Ovary (tissue), 10 donors: ENCODE measurements around the gene KIAA1217. TPM values are rescaled to one million over a fixed set of nuclear protein-coding genes. Genes with fewer than 3 reads are reported as not detected.

Experiments used
- DNase-seq, 5 donors: peaks; one replicate each; pipeline ENCODE4 v3.0.0-alpha.2; 2019 to 2020
- H3K27ac ChIP-seq, 2 donors: fragments of 200-600 bp; one replicate each; pipeline versions ENCODE4 v1.5.1 to v1.8.0; 2019 to 2022
- H3K27me3 ChIP-seq: fragments of 200-600 bp; one replicate; pipeline ENCODE4 v1.8.0; 2022
- H3K36me3 ChIP-seq: fragments of 200-600 bp; sonication (generic); one replicate; pipeline ENCODE4 v1.5.1; 2019
- H3K4me1 ChIP-seq: one replicate; pipeline ENCODE4 v1.8.1; 2013; ENCODE audit warnings: mild to moderate bottlenecking, moderate library complexity; ENCODE audit not compliant: insufficient read depth
- H3K4me3 ChIP-seq: fragments of 200-600 bp; sonication (generic); one replicate; pipeline ENCODE4 v1.5.1; 2017
- H3K9me3 ChIP-seq, 2 donors: fragments of 200-600 bp in 1 of 2; sonication (generic) in 1 of 2; one replicate each; pipeline versions ENCODE4 v1.5.1 to v1.8.1; 2013 to 2019; ENCODE audit warnings: mild to moderate bottlenecking in 1 of 2, moderate library complexity in 1 of 2
- EP300 ChIP-seq: sonication (generic); formaldehyde crosslinking; IDR thresholded peaks from one replicate; pipeline ENCODE4 v1.6.1; 2017; ENCODE audit warnings: antibody characterized with exemption
- POLR2A ChIP-seq: fragments of 450-650 bp; IDR thresholded peaks from one replicate; pipeline ENCODE4 v1.6.1; 2017; ENCODE audit warnings: antibody characterized with exemption, mild to moderate bottlenecking, moderate library complexity
- WGBS, 3 donors: extraction: QIAGEN DNeasy Blood & Tissue Kit in 1 of 3; methylation state at CpG; one replicate each; pipeline versions ENCODE4 v1.1.5 to v1.1.7; 2013 to 2017; 5-methylcytosine and 5-hydroxymethylcytosine counted together
- intact Hi-C, 4 donors: fragments of 100-400 bp; cut with DNase I; formaldehyde crosslinking; loops; one replicate each; pipeline versions ENCODE4 v1.11.0 to v1.15.1; 2022 to 2023
- long read RNA-seq, 3 donors: library from polyadenylated mRNA in 2 of 3; unstranded in 2 of 3; transcript quantifications; one replicate each; pipeline ENCODE4 v2.0.0 and lab custom pipeline, GENCODE V29; 2021 to 2026
- polyA plus RNA-seq, 2 donors: library from polyadenylated mRNA; stranded (reverse); fragments of 200-250 nt in 1 of 2; fragments of 350-450 nt in 1 of 2; fragmentation: Illumina TruSeq in 1 of 2; extraction: RNeasy Lipid Tissue Mini Kit (QIAGEN cat#74804) in 1 of 2; gene quantifications; one replicate each; pipeline ENCODE4 v1.2.3, GENCODE V29; 2013 to 2014
- total RNA-seq, 7 donors: library from RNA; depleted of rRNA in 2 of 7; stranded (reverse); fragments of >200 nt in 2 of 7; fragmentation: NEBNext Ultra II Directional in 3 of 7; extraction: Animal tissue kit (Norgen Biotek cat#: 25700) in 3 of 7; gene quantifications; one replicate each; pipeline versions ENCODE4 v1.1.0 to v1.2.4, GENCODE V29; 2016 to 2023
- TF ChIP-seq, protein P1 (sequence below), 3 donors: fragments of 450-650 bp in 2 of 3; fragments of 200-600 bp in 1 of 3; IDR thresholded peaks; one replicate each; pipeline versions ENCODE4 v1.5.1 to v1.8.0; 2016 to 2022; ENCODE audit warnings: antibody characterized with exemption in 3 of 3, mild to moderate bottlenecking in 1 of 3
- donor health status: DM: no; HTN: no; CAD: no; lungs with moderate emphysema.
- donor health status: DM: no; HTN: no; CAD: no.
- donor health status: Bipolar disorder and iron deficiency.
- donor health status: DM: yes; HTN: yes; CAD: no.
- donor health status: DM: no; HTN: no; CAD: no.
- donor health status: DM: yes; HTN: yes; CAD: no.

The KIAA1217 gene, protein sequence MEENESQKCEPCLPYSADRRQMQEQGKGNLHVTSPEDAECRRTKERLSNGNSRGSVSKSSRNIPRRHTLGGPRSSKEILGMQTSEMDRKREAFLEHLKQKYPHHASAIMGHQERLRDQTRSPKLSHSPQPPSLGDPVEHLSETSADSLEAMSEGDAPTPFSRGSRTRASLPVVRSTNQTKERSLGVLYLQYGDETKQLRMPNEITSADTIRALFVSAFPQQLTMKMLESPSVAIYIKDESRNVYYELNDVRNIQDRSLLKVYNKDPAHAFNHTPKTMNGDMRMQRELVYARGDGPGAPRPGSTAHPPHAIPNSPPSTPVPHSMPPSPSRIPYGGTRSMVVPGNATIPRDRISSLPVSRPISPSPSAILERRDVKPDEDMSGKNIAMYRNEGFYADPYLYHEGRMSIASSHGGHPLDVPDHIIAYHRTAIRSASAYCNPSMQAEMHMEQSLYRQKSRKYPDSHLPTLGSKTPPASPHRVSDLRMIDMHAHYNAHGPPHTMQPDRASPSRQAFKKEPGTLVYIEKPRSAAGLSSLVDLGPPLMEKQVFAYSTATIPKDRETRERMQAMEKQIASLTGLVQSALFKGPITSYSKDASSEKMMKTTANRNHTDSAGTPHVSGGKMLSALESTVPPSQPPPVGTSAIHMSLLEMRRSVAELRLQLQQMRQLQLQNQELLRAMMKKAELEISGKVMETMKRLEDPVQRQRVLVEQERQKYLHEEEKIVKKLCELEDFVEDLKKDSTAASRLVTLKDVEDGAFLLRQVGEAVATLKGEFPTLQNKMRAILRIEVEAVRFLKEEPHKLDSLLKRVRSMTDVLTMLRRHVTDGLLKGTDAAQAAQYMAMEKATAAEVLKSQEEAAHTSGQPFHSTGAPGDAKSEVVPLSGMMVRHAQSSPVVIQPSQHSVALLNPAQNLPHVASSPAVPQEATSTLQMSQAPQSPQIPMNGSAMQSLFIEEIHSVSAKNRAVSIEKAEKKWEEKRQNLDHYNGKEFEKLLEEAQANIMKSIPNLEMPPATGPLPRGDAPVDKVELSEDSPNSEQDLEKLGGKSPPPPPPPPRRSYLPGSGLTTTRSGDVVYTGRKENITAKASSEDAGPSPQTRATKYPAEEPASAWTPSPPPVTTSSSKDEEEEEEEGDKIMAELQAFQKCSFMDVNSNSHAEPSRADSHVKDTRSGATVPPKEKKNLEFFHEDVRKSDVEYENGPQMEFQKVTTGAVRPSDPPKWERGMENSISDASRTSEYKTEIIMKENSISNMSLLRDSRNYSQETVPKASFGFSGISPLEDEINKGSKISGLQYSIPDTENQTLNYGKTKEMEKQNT (N-terminal part only)
- total RNA-seq, result 10 to 100 TPM; 15.7 to 47.1 (median 23.0) TPM
- 10 to 100 TPM in 1 of 2 donors, 1 to 10 TPM in 1; 7.2 to 23.3 TPM for polyA plus RNA-seq
- long read RNA-seq, donor 1, partial matches to known transcripts, result 12 of 17 reads
- long read RNA-seq, donor 1, other reads (novel, unspliced or antisense), result 5 of 17 reads
- long read RNA-seq, donor 2, result 0 reads
- long read RNA-seq, donor 3, partial matches to known transcripts, result 5 of 21 reads
- long read RNA-seq, donor 3, other reads (novel, unspliced or antisense), result 16 of 21 reads

DNA sequence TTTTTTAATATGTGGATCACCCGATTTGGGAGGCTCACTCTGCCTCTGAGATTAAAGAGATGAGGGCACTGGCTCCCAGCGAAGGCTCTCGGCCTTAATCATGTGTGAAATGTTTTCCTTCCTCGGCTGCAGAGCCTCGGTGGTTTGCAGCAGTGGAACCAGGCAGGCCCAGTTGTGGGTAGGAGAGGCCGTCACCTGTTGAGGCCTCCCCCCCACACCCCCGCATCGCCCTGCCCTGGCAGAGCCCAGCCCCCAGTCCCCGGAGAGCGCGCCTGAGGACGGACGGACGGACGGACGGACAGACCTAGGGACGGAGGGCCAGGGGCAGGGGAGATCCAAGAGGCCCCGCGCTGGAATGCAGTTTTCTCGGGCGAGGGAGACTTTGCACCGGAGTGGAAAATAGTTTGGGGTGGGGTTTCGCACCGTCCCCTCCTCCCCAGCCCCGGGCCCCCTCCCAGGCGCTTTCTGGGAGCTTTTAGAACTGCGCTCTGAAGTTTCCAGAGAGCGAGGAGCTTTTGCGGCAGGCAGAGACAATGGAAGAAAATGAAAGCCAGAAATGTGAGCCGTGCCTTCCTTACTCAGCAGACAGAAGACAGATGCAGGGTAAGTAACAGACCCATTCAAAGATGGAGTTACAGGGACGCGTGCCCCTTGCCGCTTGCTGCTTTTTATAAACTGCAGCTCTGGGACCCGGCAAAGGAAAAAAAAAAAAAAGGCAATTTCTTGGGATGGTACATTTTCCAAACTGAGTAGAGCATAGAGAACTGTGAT is at the start of gene KIAA1217:
Gene KIAA1217 (plus strand): TSS at position 478 of the 771 bp plus-strand sequence. CDS start 56 bp downstream, at position 534.
- no peaks in the 10 kb centered on the region for H3K4me1 ChIP-seq
- 0 to 3% (median 1%) methylated on average over 26 to 34 of the region's 34 CpGs for WGBS, 3 donors
- H3K9me3 ChIP-seq, result no peaks in the 10 kb centered on the region
- H3K27ac ChIP-seq, result peak within 1 kb of the TSS; percentile 84 to 90
- peak; percentile 47 to 72 (median 60) for DNase-seq
- no peak for TF ChIP-seq POLR2A
- peak within 1 kb of the TSS; percentile 50 for H3K4me3 ChIP-seq
- intact Hi-C loops, result loop anchor here in 1 of 4 donors (10.0 kb wide), 1 partner anchor 306 kb away; no protein-coding TSS in a partner anchor
- H3K36me3 ChIP-seq, result no peaks in the 10 kb centered on the region
- H3K27me3 ChIP-seq, result no peaks in the 10 kb centered on the region

GRCh38 chr10:24162206-24162985 is 46.5 kb upstream of the KIAA1217 start:
- H3K27me3 ChIP-seq, result no peaks in the 10 kb centered on the region
- intact Hi-C loops, result no loop called here
- DNase-seq, result no peak
- H3K9me3 ChIP-seq, result no peaks in the 10 kb centered on the region
- TF ChIP-seq EP300 (no peak), POLR2A (no peak)
- TF ChIP-seq, protein P1, sequence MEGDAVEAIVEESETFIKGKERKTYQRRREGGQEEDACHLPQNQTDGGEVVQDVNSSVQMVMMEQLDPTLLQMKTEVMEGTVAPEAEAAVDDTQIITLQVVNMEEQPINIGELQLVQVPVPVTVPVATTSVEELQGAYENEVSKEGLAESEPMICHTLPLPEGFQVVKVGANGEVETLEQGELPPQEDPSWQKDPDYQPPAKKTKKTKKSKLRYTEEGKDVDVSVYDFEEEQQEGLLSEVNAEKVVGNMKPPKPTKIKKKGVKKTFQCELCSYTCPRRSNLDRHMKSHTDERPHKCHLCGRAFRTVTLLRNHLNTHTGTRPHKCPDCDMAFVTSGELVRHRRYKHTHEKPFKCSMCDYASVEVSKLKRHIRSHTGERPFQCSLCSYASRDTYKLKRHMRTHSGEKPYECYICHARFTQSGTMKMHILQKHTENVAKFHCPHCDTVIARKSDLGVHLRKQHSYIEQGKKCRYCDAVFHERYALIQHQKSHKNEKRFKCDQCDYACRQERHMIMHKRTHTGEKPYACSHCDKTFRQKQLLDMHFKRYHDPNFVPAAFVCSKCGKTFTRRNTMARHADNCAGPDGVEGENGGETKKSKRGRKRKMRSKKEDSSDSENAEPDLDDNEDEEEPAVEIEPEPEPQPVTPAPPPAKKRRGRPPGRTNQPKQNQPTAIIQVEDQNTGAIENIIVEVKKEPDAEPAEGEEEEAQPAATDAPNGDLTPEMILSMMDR (IDR thresholded peaks at IDR 0.05), result no peak
- H3K4me3 ChIP-seq, result no peak overlapping the region
- H3K4me1 ChIP-seq, result no peaks in the 10 kb centered on the region
- no peaks in the 10 kb centered on the region for H3K36me3 ChIP-seq
- WGBS, 3 donors, result 47 to 57% (median 47%) methylated on average over 4 of the region's 4 CpGs
- no peak overlapping the region for H3K27ac ChIP-seq

- Histone ChIP-seq H3K36me3 (no peaks in the 10 kb centered on the region), H3K9me3 (no peaks in the 10 kb centered on the region), H3K27ac (no peak overlapping the region), H3K4me1 (no peaks in the 10 kb centered on the region), H3K27me3 (no peaks in the 10 kb centered on the region), H3K4me3 (no peak overlapping the region)
- intact Hi-C loops, result no loop called here
- DNase-seq, result no peak
- TF ChIP-seq EP300, result no peak
- TF ChIP-seq, protein P1 (IDR thresholded peaks at IDR 0.05), result no peak
- no peak for TF ChIP-seq POLR2A
- WGBS, 3 donors, result 95 to 97% (median 96%) methylated on average over 2 of the region's 2 CpGs
Measured at GRCh38 chr10:24163485-24163884, 45.5 kb upstream of the KIAA1217 start.
